GM18861 (cell line): ENCODE data around the gene KATNB1.

Experiments used
- ATAC-seq: cut with Tn5 transposase; IDR thresholded peaks from one replicate; pipeline ENCODE4 v1.9.1; 2021; ENCODE audit not compliant: unreplicated experiment

KATNB1 gene

DNA sequence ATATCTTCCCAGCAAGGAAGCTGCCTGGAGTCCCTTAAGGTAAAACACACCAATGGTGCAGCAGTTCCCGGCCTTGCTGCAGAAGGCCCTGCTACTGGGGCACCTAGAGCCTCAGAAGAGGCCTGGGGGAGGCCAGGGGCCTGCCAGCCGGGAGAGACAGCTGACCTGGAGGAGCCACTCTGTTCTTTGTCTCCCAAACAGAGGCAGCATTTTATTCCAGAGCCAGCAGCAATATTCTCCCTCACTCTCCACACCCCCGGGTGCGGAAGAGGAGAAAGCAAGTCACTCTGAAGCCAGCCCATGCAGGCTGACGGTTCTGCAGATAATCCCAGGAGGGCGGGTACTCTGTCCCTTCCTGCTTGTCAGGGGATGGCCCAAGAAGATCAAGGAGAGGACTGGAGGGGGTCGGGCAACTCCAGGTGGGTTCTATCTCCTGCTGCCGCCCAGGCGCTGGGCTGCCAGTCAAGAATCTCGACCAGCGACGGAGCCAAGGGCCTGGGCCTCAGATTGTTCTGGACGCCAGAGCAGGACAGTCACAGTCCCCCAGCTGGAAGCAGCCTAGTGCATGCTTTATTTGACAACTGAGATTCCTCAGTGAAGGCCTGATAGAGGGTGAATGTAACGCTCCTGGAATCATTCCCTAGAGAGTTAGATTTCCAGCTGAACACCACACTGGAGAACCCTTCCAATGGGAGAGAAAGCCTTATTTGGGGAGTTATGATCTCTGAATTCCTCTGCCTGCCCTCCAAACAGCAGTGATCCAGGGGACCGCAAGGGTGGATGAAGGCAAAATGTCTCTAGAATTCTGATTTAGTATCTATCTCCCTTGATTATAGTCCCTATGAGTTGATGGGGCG, 67.8 kb downstream of the KATNB1 start:
- no peak for ATAC-seq

DNA sequence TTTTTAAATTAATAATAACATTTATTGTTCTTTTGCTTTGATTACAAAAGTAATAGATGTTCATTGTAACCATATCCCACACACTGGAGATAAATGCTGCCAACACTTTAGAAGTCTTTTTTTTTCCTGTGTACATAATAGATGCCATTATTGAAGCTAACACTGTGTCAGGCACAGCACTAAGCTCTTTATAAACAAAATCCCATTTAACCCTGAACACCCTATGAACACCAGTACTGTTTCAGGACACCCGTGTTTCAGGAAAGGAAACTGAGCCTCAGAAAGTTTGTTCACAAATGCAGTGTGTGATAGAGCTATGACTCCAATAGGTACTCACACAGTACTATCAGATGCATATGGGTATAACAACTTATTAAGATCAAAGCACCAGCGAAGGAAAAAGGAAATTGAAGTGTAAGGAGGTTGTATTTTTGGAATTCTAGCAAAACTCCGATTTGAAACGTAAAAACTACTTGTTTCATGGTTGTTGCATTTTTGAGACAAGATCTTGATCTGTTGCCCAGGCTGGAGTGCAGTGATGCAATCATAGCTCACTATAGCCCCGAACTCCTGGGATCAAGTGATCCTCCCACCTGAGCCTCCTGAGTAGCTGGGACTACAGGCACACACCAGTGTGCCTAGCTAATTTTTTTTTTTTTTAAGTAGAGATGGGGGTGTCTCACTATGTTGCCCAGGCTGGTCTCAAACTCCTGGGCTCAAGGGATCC, 68.7 kb downstream of the KATNB1 start:
- no peak for ATAC-seq

DNA sequence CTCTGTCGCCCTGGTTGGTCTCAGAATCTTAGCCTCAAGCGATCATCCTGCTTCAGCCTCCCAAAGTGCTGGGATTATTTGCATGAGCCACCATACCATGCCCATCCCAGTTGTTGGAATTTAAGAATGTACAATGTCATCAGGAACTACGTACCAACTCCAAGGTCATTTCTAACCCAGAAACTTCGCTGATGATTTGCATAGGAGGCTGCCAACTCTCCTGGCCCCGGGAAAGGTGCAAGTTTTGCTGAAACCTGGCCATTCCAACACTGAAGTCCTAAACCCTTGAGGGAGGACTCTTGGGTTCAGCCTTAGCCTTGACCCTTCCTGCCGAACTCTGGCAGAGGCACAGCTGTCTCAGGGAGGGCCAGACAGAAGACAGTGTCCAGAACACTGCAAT, 69.6 kb downstream of the KATNB1 start:
- no peak for ATAC-seq
